ENCODE measurements around the gene CAPN14.

Gene CAPN14

GRCh38 chr2:31168291-31168690, 49.0 kb downstream of the CAPN14 start:
- no peak for DNase-seq (ENCODE audit: low read depth)

DNA sequence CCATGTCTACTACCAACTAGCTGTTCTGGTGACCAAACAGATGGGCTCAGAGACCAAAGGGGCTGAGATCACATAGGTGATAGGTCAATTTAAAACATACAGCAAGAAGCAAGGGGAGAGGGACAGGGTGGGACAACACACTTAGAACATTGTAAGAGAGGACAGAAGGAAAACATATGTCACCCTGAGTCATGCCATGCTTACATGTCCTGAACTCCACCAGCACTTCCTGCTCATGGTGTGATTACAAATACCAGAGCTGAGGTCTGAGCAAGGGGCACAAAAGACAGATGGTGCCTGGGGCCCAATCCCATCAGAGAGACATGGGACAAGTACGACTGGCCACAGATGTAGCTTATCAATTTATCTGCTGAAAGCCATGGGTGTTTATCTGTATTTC, 50.4 kb downstream of the CAPN14 start:
- no peak overlapping the region for H3K4me3 ChIP-seq (ENCODE audit: low read length)
- DNase-seq (ENCODE audit: low read depth) = no peak
- no peak for TF ChIP-seq CTCF (conservative IDR thresholded peaks at IDR 0.05; ENCODE audit: low read depth, low read length)

More at GRCh38 chr2:31168291-31168690, 49.0 kb downstream of the CAPN14 start:
- no peak for TF ChIP-seq CTCF (conservative IDR thresholded peaks at IDR 0.05; ENCODE audit: low read depth, low read length)
- no peak overlapping the region for H3K4me3 ChIP-seq (ENCODE audit: low read length)

GRCh38 chr2:31163011-31163539, 54.2 kb downstream of the CAPN14 start:
- no peak overlapping the region for H3K4me3 ChIP-seq (ENCODE audit: low read length)
- DNase-seq (ENCODE audit: low read depth) = no peak
- TF ChIP-seq CTCF (conservative IDR thresholded peaks at IDR 0.05; ENCODE audit: low read depth, low read length) = no peak

DNA sequence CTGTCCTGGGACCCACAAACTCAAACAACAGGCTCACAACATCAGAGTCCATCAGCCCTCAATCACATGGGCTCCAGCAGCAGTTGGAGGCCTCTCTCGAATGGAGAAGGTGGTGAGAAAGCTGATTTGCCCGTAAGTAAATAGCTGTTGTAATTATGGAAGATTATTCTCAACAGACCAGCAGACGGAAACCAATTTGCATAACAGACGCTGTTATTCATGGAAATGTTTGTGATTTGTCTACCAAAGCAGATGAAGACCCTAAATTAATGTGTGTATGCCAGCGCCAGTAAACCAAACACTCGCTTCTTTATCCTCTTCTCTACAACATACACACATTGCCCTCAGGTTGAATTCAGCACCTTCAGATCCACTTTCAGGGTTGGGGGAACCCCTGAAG, 55.7 kb downstream of the CAPN14 start:
- H3K4me3 ChIP-seq (ENCODE audit: low read length) = no peak overlapping the region
- no peak for TF ChIP-seq CTCF (conservative IDR thresholded peaks at IDR 0.05; ENCODE audit: low read depth, low read length)
- DNase-seq (ENCODE audit: low read depth) = no peak

GRCh38 chr2:31151501-31151900, 65.8 kb downstream of the CAPN14 start:
- DNase-seq (ENCODE audit: low read depth) = no peak
- no peak for TF ChIP-seq CTCF (conservative IDR thresholded peaks at IDR 0.05; ENCODE audit: low read depth, low read length)
- no peak overlapping the region for H3K4me3 ChIP-seq (ENCODE audit: low read length)

- no peak overlapping the region for H3K4me3 ChIP-seq (ENCODE audit: low read length)
- DNase-seq (ENCODE audit: low read depth) = no peak
- TF ChIP-seq CTCF (conservative IDR thresholded peaks at IDR 0.05; ENCODE audit: low read depth, low read length) = no peak
These were observed 67.1 kb downstream of the CAPN14 start for GRCh38 chr2:31150120-31150670.

DNA sequence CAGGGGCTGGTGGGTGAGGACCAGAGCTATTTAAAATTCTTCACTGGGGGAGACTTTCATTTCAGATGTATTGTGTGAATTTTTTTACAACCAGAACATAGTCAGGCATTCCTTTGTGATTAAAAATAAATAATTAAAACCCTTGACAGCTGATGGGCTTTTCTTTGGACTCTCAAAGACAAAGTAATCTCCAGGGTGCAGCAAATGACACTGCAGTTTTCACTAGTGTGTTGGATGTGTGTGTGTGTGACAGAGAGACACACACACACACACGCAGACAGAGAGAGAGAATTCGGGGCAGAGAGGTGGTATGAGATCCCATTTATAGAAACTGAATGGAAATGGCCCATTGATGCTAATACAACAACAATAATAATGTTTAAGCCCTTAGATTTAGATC, 68.8 kb downstream of the CAPN14 start:
- no peak for DNase-seq (ENCODE audit: low read depth)
- no peak overlapping the region for H3K4me3 ChIP-seq (ENCODE audit: low read length)
- TF ChIP-seq CTCF (conservative IDR thresholded peaks at IDR 0.05; ENCODE audit: low read depth, low read length) = no peak
